NCI-H2107 (cell line): Measurements from ENCODE around the gene MACC1.

Experiments
- DNase-seq: peaks from one replicate; lab custom pipeline; 2025; lab: John Stamatoyannopoulos, UW

Gene MACC1

GRCh38 chr7:20229646-20230500 lies 12.7 kb upstream of the MACC1 start:
- no peak for DNase-seq

GRCh38 chr7:20229081-20229480 lies 11.9 kb upstream of the MACC1 start:
- DNase-seq, result no peak

- no peak for DNase-seq
Measured at GRCh38 chr7:20228654-20229053, 11.5 kb upstream of the MACC1 start.

- no peak for DNase-seq
Measured at GRCh38 chr7:20227291-20227795, 10.2 kb upstream of the MACC1 start.

GRCh38 chr7:20226860-20227259 lies 9.7 kb upstream of the MACC1 start:
- no peak for DNase-seq

GRCh38 chr7:20225384-20225783 lies 8.2 kb upstream of the MACC1 start:
- no peak for DNase-seq

- DNase-seq, result no peak
Measured at GRCh38 chr7:20224025-20224424, 6.8 kb upstream of the MACC1 start.

- no peak for DNase-seq
Measured at GRCh38 chr7:20223356-20223755, 6.2 kb upstream of the MACC1 start.

- no peak for DNase-seq
Measured at GRCh38 chr7:20222219-20222828, 5.1 kb upstream of the MACC1 start.

- DNase-seq, result no peak
Measured at GRCh38 chr7:20220921-20221547, 3.9 kb upstream of the MACC1 start.

- no peak for DNase-seq
Measured at GRCh38 chr7:20220293-20220761, 3.1 kb upstream of the MACC1 start.

GRCh38 chr7:20219446-20220292 lies 2.5 kb upstream of the MACC1 start:
- peak; percentile 69 for DNase-seq

GRCh38 chr7:20219062-20219445 lies 1.9 kb upstream of the MACC1 start:
- no peak for DNase-seq

- no peak for DNase-seq
Measured at GRCh38 chr7:20218279-20218678, 1.1 kb upstream of the MACC1 start.

GRCh38 chr7:20216406-20217036 lies 663 bp downstream of the MACC1 start:
- no peak for DNase-seq

- DNase-seq, result no peak
Measured at GRCh38 chr7:20214921-20215669, 2.1 kb downstream of the MACC1 start.

- DNase-seq, result no peak
Measured at GRCh38 chr7:20214132-20214531, 3.1 kb downstream of the MACC1 start.

GRCh38 chr7:20213378-20213777 lies 3.8 kb downstream of the MACC1 start:
- DNase-seq, result no peak

GRCh38 chr7:20211376-20211775 lies 5.8 kb downstream of the MACC1 start:
- DNase-seq, result no peak

GRCh38 chr7:20208651-20209307 lies 8.4 kb downstream of the MACC1 start:
- DNase-seq, result no peak
